Liver (tissue), 9 donors: Measurements from ENCODE around the gene PEAK3. TPM values are rescaled to one million over a fixed set of nuclear protein-coding genes. Genes with fewer than 3 reads are reported as not detected.

Source experiments
- DNase-seq: peaks from one replicate; pipeline ENCODE4 v3.0.0-alpha.2; 2017; ENCODE audit warnings: low spot score
- H3K27ac ChIP-seq, 2 donors: one replicate each; pipeline ENCODE4 v1.7.0; 2013; ENCODE audit warnings: inconsistent platforms in 2 of 2, low read length in 2 of 2, control low read depth in 1 of 2, low read depth in 1 of 2, mild to moderate bottlenecking in 1 of 2
- H3K27me3 ChIP-seq, 4 donors: one replicate each; pipeline versions ENCODE4 v1.6.1 to v1.7.0; 2013; ENCODE audit warnings: low read length in 3 of 4, inconsistent platforms in 1 of 4, mild to moderate bottlenecking in 1 of 4, moderate library complexity in 1 of 4; ENCODE audit not compliant: control insufficient read depth in 4 of 4, insufficient read depth in 4 of 4
- H3K36me3 ChIP-seq, 4 donors: one replicate each; pipeline versions ENCODE4 v1.6.1 to v1.7.0; 2013; ENCODE audit warnings: low read length in 3 of 4, mild to moderate bottlenecking in 3 of 4, low read depth in 1 of 4, moderate library complexity in 1 of 4; ENCODE audit not compliant: control insufficient read depth in 4 of 4, insufficient read depth in 3 of 4
- H3K4me1 ChIP-seq, 4 donors: one replicate each; pipeline versions ENCODE4 v1.6.1 to v1.7.0; 2013; ENCODE audit warnings: low read length in 3 of 4, mild to moderate bottlenecking in 3 of 4, moderate library complexity in 1 of 4; ENCODE audit not compliant: control insufficient read depth in 4 of 4, insufficient read depth in 4 of 4
- H3K4me3 ChIP-seq, 3 donors: one replicate each; pipeline versions ENCODE4 v1.6.1 to v1.7.0; 2013; ENCODE audit warnings: low read length in 3 of 3, control low read depth in 1 of 3, low read depth in 1 of 3, mild to moderate bottlenecking in 1 of 3
- H3K9ac ChIP-seq, 2 donors: one replicate each; pipeline ENCODE4 v1.7.0; 2013; ENCODE audit warnings: low read length in 2 of 2, mild to moderate bottlenecking in 2 of 2, moderate library complexity in 2 of 2, control low read depth in 1 of 2, low read depth in 1 of 2
- H3K9me3 ChIP-seq, 4 donors: one replicate each; pipeline versions ENCODE4 v1.6.1 to v1.7.0; 2013; ENCODE audit warnings: low read length in 3 of 4; ENCODE audit not compliant: control insufficient read depth in 4 of 4
- ATF3 ChIP-seq: IDR thresholded peaks from 2 replicates; pipeline ENCODE4 v1.6.1; 2016; ENCODE audit warnings: antibody characterized with exemption
- CTCF ChIP-seq: fragments of 150-350 bp; IDR thresholded peaks from 2 replicates; pipeline ENCODE4 v1.5.1; 2017; ENCODE audit warnings: improper control_type of control experiment, low read depth, low read length; ENCODE audit not compliant: missing input control
- EGR1 ChIP-seq, 2 donors: IDR thresholded peaks; 2 replicates each; pipeline ENCODE4 v1.6.1; 2016 to 2018; ENCODE audit warnings: antibody characterized with exemption in 2 of 2, low read depth in 2 of 2
- FOXA1 ChIP-seq: IDR thresholded peaks from 2 replicates; pipeline ENCODE4 v1.6.1; 2016; ENCODE audit warnings: antibody characterized with exemption
- FOXA2 ChIP-seq: IDR thresholded peaks from 2 replicates; pipeline ENCODE4 v1.6.1; 2016; ENCODE audit warnings: antibody characterized with exemption
- GABPA ChIP-seq, 2 donors: IDR thresholded peaks in 1 of 2; conservative IDR thresholded peaks in 1 of 2; 2 replicates each; pipeline ENCODE4 v1.6.1; 2016; ENCODE audit warnings: antibody characterized with exemption in 2 of 2, mild to moderate bottlenecking in 1 of 2, moderate library complexity in 1 of 2
- HNF4A ChIP-seq, 2 donors: conservative IDR thresholded peaks; 2 replicates each; pipeline ENCODE4 v1.6.1; 2016; ENCODE audit warnings: antibody characterized with exemption in 2 of 2, mild to moderate bottlenecking in 2 of 2
- HNF4G ChIP-seq: IDR thresholded peaks from 2 replicates; pipeline ENCODE4 v1.6.1; 2016; ENCODE audit warnings: antibody characterized with exemption
- JUND ChIP-seq, 2 donors: IDR thresholded peaks; 2 replicates each; pipeline ENCODE4 v1.6.1; 2016; ENCODE audit warnings: antibody characterized with exemption in 2 of 2
- MAX ChIP-seq: IDR thresholded peaks from 2 replicates; pipeline ENCODE4 v1.6.1; 2016; ENCODE audit warnings: antibody characterized with exemption
- NR2F2 ChIP-seq: IDR thresholded peaks from 2 replicates; pipeline ENCODE4 v1.6.1; 2016; ENCODE audit warnings: antibody characterized with exemption
- RAD21 ChIP-seq, 2 donors: IDR thresholded peaks; 2 replicates each; pipeline ENCODE4 v1.6.1; 2016; ENCODE audit warnings: antibody characterized with exemption in 2 of 2, mild to moderate bottlenecking in 2 of 2
- REST ChIP-seq: IDR thresholded peaks from 2 replicates; pipeline ENCODE4 v1.6.1; 2016; ENCODE audit warnings: antibody characterized with exemption, mild to moderate bottlenecking
- RXRA ChIP-seq, 2 donors: IDR thresholded peaks; 2 replicates each; pipeline ENCODE4 v1.6.1; 2017 to 2018; ENCODE audit warnings: antibody characterized with exemption in 2 of 2, mild to moderate bottlenecking in 1 of 2
- SP1 ChIP-seq: IDR thresholded peaks from 2 replicates; pipeline ENCODE4 v1.6.1; 2018; ENCODE audit warnings: antibody characterized with exemption, mild to moderate bottlenecking
- TAF1 ChIP-seq: conservative IDR thresholded peaks from 2 replicates; pipeline ENCODE4 v1.6.1; 2016; ENCODE audit warnings: antibody characterized with exemption, mild to moderate bottlenecking
- YY1 ChIP-seq: IDR thresholded peaks from 2 replicates; pipeline ENCODE4 v1.6.1; 2016; ENCODE audit warnings: antibody characterized with exemption, mild to moderate bottlenecking
- WGBS: extraction: QIAGEN DNeasy Blood & Tissue Kit; methylation state at CpG from one replicate; pipeline ENCODE4 v1.1.7; 2013; 5-methylcytosine and 5-hydroxymethylcytosine counted together
- polyA plus RNA-seq, 2 donors: library from polyadenylated mRNA; stranded (reverse) in 1 of 2; unstranded in 1 of 2; fragments of 200-250 nt in 1 of 2; fragments of >200 nt in 1 of 2; fragmentation: Nextera tagmentation in 1 of 2; extraction: Ambion mirVana in 1 of 2; gene quantifications; one replicate each; pipeline versions ENCODE4 v1.2.1 to v1.2.3, GENCODE V29; 2013 to 2015
- total RNA-seq, 2 donors: library from RNA; depleted of rRNA; stranded (reverse); fragments of >200 nt; gene quantifications; one replicate each; pipeline ENCODE4 v1.2.3, GENCODE V29; 2014
- donor health status: healthy.
- donor health status: healthy.
- donor health status: healthy.
- donor health status: healthy.
- donor health status: healthy.

The PEAK3 gene
- total and polyA plus RNA-seq, 4 donors, result 0.09 to 0.67 (median 0.31) TPM

- H3K36me3 ChIP-seq, result peaks cover 0 to 18% (median 3%) of the 10 kb centered on the region in 4 donors
- WGBS, result 94% methylated on average over 20 of the region's 20 CpGs
- H3K9me3 ChIP-seq, result no peaks in the 10 kb centered on the region
- peaks cover 0 to 6% (median 2%) of the 10 kb centered on the region in 4 donors for H3K4me1 ChIP-seq
- no peaks in the 10 kb centered on the region for H3K27me3 ChIP-seq
- TF ChIP-seq JUND (IDR thresholded peaks at IDR 0.05), result no peak
- TF ChIP-seq MAX, result no peak
- TF ChIP-seq NR2F2, result no peak
- TF ChIP-seq REST, result no peak
- no peak for TF ChIP-seq CTCF
- no peak for TF ChIP-seq SP1
- TF ChIP-seq TAF1, result no peak
- no peak for TF ChIP-seq ATF3
- no peak for TF ChIP-seq RXRA (IDR thresholded peaks at IDR 0.05)
- TF ChIP-seq YY1, result no peak
- no peak for TF ChIP-seq FOXA2
- no peak for TF ChIP-seq FOXA1
- TF ChIP-seq EGR1 (IDR thresholded peaks at IDR 0.05; ENCODE audit: low read depth in 2 of 2), result no peak
- TF ChIP-seq HNF4A (conservative IDR thresholded peaks at IDR 0.05), result no peak
- TF ChIP-seq RAD21 (IDR thresholded peaks at IDR 0.05), result no peak
- no peak for DNase-seq
- H3K9ac ChIP-seq, result no peak overlapping the region
- no peak overlapping the region for H3K4me3 ChIP-seq
- H3K27ac ChIP-seq, result no peak overlapping the region
Observed at GRCh38 chr19:2319551-2319950, 37.6 kb upstream of the PEAK3 start.

- H3K4me3 ChIP-seq, result no peak overlapping the region
- no peak for TF ChIP-seq NR2F2
- no peak for TF ChIP-seq RAD21 (IDR thresholded peaks at IDR 0.05)
- TF ChIP-seq REST, result no peak
- TF ChIP-seq RXRA (IDR thresholded peaks at IDR 0.05), result no peak
- no peak for TF ChIP-seq CTCF
- no peak for TF ChIP-seq GABPA (IDR thresholded peaks at IDR 0.05 in 1 of 2, conservative IDR thresholded peaks at IDR 0.05 in 1 of 2)
- TF ChIP-seq YY1, result no peak
- no peak for TF ChIP-seq FOXA2
- TF ChIP-seq EGR1 (IDR thresholded peaks at IDR 0.05; ENCODE audit: low read depth in 2 of 2), result no peak
- TF ChIP-seq HNF4G, result no peak
- no peak for TF ChIP-seq JUND (IDR thresholded peaks at IDR 0.05)
- no peak for TF ChIP-seq MAX
- H3K27me3 ChIP-seq, result no peaks in the 10 kb centered on the region
- H3K9ac ChIP-seq, result no peak overlapping the region
- peaks cover 0 to 6% (median 2%) of the 10 kb centered on the region in 4 donors for H3K4me1 ChIP-seq
- no peak for DNase-seq
- H3K9me3 ChIP-seq, result no peaks in the 10 kb centered on the region
- no peak overlapping the region for H3K27ac ChIP-seq
- WGBS, result 87% methylated on average over 6 of the region's 6 CpGs
- H3K36me3 ChIP-seq, result peaks cover 0 to 14% (median 3%) of the 10 kb centered on the region in 4 donors
Observed at GRCh38 chr19:2318923-2319322, 36.9 kb upstream of the PEAK3 start.
